MM.1S (cell line): ENCODE measurements around the gene RXFP1.

Source experiments
- DNase-seq: peaks from one replicate; pipeline ENCODE4 v3.0.0-alpha.2; 2015
- H2AFZ ChIP-seq: fragments of 300-600 bp; sonication (generic); 2 replicates; pipeline ENCODE4 v1.6.0; 2016; ENCODE audit warnings: antibody characterized with exemption, low read length
- H3F3A ChIP-seq: fragments of 300-600 bp; sonication (generic); 2 replicates; pipeline ENCODE4 v1.6.1; 2016; ENCODE audit warnings: mild to moderate bottlenecking, antibody characterized with exemption, low read length, moderate library complexity, mixed read lengths; ENCODE audit not compliant: insufficient read depth
- H3K27ac ChIP-seq: fragments of 300-600 bp; sonication (generic); 2 replicates; pipeline ENCODE4 v1.5.1; 2016; ENCODE audit warnings: mild to moderate bottlenecking, low read length
- H3K27me3 ChIP-seq: fragments of 300-600 bp; sonication (generic); replicated peaks from 2 replicates; pipeline ENCODE4 v1.6.0; 2016; ENCODE audit warnings: low read length; ENCODE audit not compliant: insufficient read depth
- H3K36me3 ChIP-seq: fragments of 300-600 bp; sonication (generic); replicated peaks from 2 replicates; pipeline ENCODE4 v1.6.1; 2016; ENCODE audit warnings: mild to moderate bottlenecking, low read length, mixed read lengths; ENCODE audit not compliant: insufficient read depth
- H3K4me1 ChIP-seq: fragments of 300-600 bp; sonication (generic); 2 replicates; pipeline ENCODE4 v1.6.1; 2016; ENCODE audit warnings: low read length, mixed read lengths
- H3K4me2 ChIP-seq: fragments of 300-600 bp; sonication (generic); 2 replicates; pipeline ENCODE4 v1.6.0; 2016; ENCODE audit warnings: low read depth, low read length
- H3K4me3 ChIP-seq: fragments of 300-600 bp; sonication (generic); 2 replicates; pipeline ENCODE4 v1.5.1; 2016; ENCODE audit warnings: low read length, mixed read lengths
- H3K79me2 ChIP-seq: fragments of 300-600 bp; sonication (generic); 2 replicates; pipeline ENCODE4 v1.6.1; 2016; ENCODE audit warnings: mixed run types, low read length, mixed read lengths
- H3K9ac ChIP-seq: fragments of 300-600 bp; sonication (generic); 2 replicates; pipeline ENCODE4 v1.6.1; 2016; ENCODE audit warnings: low read length, mixed read lengths
- H3K9me2 ChIP-seq: fragments of 300-600 bp; sonication (generic); replicated peaks from 2 replicates; pipeline ENCODE4 v1.6.1; 2016; ENCODE audit warnings: mild to moderate bottlenecking, low read length, mixed read lengths; ENCODE audit not compliant: insufficient read depth
- H3K9me3 ChIP-seq: fragments of 300-600 bp; sonication (generic); replicated peaks from 2 replicates; pipeline ENCODE4 v1.6.1; 2016; ENCODE audit warnings: mild to moderate bottlenecking, low read length, mixed read lengths; ENCODE audit not compliant: insufficient read depth
- H4K20me1 ChIP-seq: fragments of 300-600 bp; sonication (generic); 2 replicates; pipeline ENCODE4 v1.6.1; 2016; ENCODE audit warnings: mild to moderate bottlenecking, low read length, moderate library complexity, mixed read lengths; ENCODE audit not compliant: insufficient read depth
- EZH2 ChIP-seq: fragments of 300-600 bp; sonication (generic); optimal IDR thresholded peaks from 2 replicates; pipeline ENCODE3; 2017; ENCODE audit warnings: low read depth, mild to moderate bottlenecking, antibody characterized with exemption, low read length, mixed read lengths
- EZH2phosphoT487 ChIP-seq: fragments of 300-600 bp; sonication (generic); IDR thresholded peaks from 2 replicates; pipeline ENCODE4 v1.6.1; 2018; ENCODE audit warnings: antibody characterized with exemption, low read length
- TF ChIP-seq, protein P1 (sequence below): fragments of 300-600 bp; sonication (generic); IDR thresholded peaks from 2 replicates; pipeline ENCODE4 v1.5.1; 2016; ENCODE audit warnings: antibody characterized with exemption, low read length, mixed read lengths

Gene RXFP1

DNA sequence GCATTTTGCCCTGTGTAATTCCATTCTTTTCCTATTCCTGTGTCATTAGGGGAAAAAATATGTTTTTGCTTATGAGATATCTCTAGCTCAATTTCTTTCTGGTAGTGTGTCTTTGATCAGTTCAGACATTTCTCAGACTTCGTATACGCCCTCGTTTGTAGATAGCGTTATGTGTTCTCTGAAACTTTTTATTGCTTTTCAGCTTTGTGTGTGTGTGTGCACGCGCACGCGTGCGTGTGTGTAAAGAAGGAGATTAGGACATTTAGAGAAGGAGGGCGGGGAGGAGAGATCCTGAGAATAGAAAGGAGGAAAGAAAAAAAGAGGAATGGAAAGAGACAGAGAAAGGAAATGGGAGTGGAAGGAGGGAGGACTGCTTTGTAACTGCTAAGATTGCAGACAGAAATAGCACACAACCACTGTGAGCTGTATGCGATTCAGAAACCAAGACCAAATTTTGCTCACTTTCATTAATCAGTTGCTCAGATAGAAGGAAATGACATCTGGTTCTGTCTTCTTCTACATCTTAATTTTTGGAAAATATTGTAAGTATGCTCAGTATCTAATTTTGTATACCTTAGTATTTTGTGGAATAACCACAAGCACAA is at the start of gene RXFP1:
Gene RXFP1 (plus strand): TSS at position 399 of the 605 bp plus-strand sequence. CDS start 95 bp downstream, at position 494.
- H3K4me1 ChIP-seq: 0 out of 2 replicates have a peak, but pooled peaks cover 6% of the 10 kb centered on the region

DNA sequence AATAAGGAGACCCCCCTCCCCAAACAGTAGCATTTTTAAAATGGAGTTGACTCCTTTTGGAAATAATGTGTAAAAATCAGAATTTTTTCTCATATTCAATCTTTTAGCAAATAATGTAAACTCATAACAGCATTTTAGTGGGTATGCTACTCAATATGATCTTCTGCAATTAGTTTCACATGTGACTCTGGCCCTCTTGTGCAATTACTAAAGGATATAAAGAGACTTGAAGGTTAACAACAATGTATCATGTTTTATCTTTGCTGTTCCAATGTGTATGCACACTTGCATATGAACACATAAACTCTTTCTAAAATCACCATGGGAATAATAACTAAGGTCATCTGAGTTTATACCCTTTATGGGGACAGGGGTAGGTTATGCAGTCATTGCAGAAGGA is 39.9 kb upstream of the RXFP1 start:
- no peaks in the 10 kb centered on the region for H3K36me3 ChIP-seq
- no peaks in the 10 kb centered on the region for H3K79me2 ChIP-seq
- H2AFZ ChIP-seq: no peak overlapping the region
- H3F3A ChIP-seq: no peaks in the 10 kb centered on the region
- TF ChIP-seq, protein P1, sequence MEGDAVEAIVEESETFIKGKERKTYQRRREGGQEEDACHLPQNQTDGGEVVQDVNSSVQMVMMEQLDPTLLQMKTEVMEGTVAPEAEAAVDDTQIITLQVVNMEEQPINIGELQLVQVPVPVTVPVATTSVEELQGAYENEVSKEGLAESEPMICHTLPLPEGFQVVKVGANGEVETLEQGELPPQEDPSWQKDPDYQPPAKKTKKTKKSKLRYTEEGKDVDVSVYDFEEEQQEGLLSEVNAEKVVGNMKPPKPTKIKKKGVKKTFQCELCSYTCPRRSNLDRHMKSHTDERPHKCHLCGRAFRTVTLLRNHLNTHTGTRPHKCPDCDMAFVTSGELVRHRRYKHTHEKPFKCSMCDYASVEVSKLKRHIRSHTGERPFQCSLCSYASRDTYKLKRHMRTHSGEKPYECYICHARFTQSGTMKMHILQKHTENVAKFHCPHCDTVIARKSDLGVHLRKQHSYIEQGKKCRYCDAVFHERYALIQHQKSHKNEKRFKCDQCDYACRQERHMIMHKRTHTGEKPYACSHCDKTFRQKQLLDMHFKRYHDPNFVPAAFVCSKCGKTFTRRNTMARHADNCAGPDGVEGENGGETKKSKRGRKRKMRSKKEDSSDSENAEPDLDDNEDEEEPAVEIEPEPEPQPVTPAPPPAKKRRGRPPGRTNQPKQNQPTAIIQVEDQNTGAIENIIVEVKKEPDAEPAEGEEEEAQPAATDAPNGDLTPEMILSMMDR: no peak
- TF ChIP-seq EZH2phosphoT487: no peak
- no peak for TF ChIP-seq EZH2
- no peaks in the 10 kb centered on the region; the same call in 1 of the 2 replicates for H3K9me2 ChIP-seq
- no peaks in the 10 kb centered on the region for H3K9me3 ChIP-seq
- no peaks in the 10 kb centered on the region for H4K20me1 ChIP-seq
- H3K27me3 ChIP-seq: no peaks in the 10 kb centered on the region
- no peak for DNase-seq
- H3K27ac ChIP-seq: no peak overlapping the region
- no peak overlapping the region for H3K4me2 ChIP-seq
- H3K4me1 ChIP-seq: no peaks in the 10 kb centered on the region
- H3K9ac ChIP-seq: no peak overlapping the region
- no peak overlapping the region for H3K4me3 ChIP-seq

More for the DNA sequence above, at the start of gene RXFP1:
- DNase-seq: no peak
- Histone ChIP-seq H3K36me3 (no peaks in the 10 kb centered on the region), H4K20me1 (no peaks in the 10 kb centered on the region), H3K27me3 (no peaks in the 10 kb centered on the region), H3K4me3 (no peak within 1 kb of the TSS), H3K9me2 (no peaks in the 10 kb centered on the region), H3K27ac (no peak within 1 kb of the TSS), H3F3A (no peaks in the 10 kb centered on the region), H3K79me2 (no peaks in the 10 kb centered on the region), H3K9ac (no peak within 1 kb of the TSS), H2AFZ (no peak within 1 kb of the TSS), H3K4me2 (no peak within 1 kb of the TSS), H3K9me3 (no peaks in the 10 kb centered on the region)
- TF ChIP-seq EZH2: no peak
- TF ChIP-seq EZH2phosphoT487: no peak
- TF ChIP-seq, protein P1: no peak

DNA sequence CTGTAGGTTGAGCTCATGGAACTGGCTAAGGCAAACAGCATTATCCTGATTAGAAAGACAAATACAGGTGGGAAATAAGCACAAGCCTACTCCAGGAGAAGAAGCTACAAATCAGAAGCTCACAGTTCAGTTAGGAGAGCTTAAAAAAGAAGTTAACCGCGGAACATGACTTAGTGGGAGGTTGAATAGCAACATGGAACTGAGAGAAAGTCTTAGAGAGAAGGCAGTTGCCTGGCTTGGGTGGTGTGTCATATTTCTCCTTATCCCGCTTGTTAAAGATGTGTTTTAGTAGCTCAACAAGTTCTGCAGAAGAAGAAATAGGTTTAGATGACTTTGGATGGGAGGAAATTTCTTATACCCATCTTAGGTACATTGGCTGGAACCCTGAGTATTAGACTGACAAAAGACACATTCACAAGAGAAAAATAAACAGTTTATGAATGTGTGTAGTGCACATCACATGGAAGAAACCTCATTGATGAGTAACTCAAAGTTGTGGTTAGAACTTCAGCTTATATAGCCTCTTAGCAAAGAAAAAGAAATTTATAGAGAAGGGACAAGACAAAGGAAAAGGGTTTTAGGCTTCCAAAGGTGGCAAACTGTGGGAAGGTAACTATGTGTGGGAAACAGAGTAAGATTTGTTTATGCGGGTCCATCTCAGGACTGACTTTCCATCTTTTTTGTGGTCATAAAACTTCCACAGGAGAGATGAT is 37.4 kb upstream of the RXFP1 start:
- H3F3A ChIP-seq: no peaks in the 10 kb centered on the region
- H3K79me2 ChIP-seq: no peaks in the 10 kb centered on the region
- H3K9ac ChIP-seq: no peak overlapping the region
- no peaks in the 10 kb centered on the region for H3K27me3 ChIP-seq
- no peak for DNase-seq
- H3K36me3 ChIP-seq: no peaks in the 10 kb centered on the region
- H3K4me2 ChIP-seq: no peak overlapping the region
- no peak overlapping the region for H2AFZ ChIP-seq
- H3K4me1 ChIP-seq: no peaks in the 10 kb centered on the region
- no peaks in the 10 kb centered on the region for H3K9me3 ChIP-seq
- no peaks in the 10 kb centered on the region for H3K9me2 ChIP-seq
- no peak overlapping the region for H3K27ac ChIP-seq
- TF ChIP-seq EZH2: no peak
- TF ChIP-seq, protein P1: no peak
- TF ChIP-seq EZH2phosphoT487: no peak
- no peak overlapping the region for H3K4me3 ChIP-seq
- no peaks in the 10 kb centered on the region for H4K20me1 ChIP-seq
